GM19035 (cell line): ENCODE results near the gene RPL5.
A peak's percentile ranks its signal among the peaks of the same experiment; 100 is the strongest.

Experiments
- ATAC-seq: cut with Tn5 transposase; IDR thresholded peaks from one replicate; pipeline ENCODE4 v1.9.1; 2021; ENCODE audit not compliant: unreplicated experiment

RPL5 gene

GRCh38 chr1:92817986-92818764 is 13.7 kb upstream of the RPL5 start:
- ATAC-seq = peak; percentile 69

DNA sequence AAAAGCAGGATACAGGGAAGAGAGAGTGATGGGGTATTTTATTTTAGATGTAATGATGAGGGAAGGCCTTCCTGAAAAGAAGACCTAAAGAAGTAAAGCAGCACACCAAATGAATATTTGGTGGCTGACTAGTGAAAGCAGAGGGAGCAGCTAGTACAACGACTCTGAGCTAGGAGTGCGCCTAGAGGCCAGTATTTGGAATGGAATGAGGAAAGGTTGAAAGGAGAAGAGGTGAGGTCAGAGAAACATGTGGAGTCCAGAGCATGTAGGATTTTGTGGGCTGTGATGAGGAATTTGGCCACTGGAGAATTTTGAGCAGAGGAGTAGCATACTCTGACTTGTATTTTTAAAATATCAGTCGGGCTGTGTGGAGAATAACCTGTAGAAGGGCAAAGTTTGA is 11.8 kb upstream of the RPL5 start:
- ATAC-seq = no peak

- ATAC-seq = no peak
Observed at GRCh38 chr1:92820551-92820950, 11.3 kb upstream of the RPL5 start.

- no peak for ATAC-seq
Observed at GRCh38 chr1:92822879-92823278, 9.0 kb upstream of the RPL5 start.

GRCh38 chr1:92826792-92827191 is 5.0 kb upstream of the RPL5 start:
- no peak for ATAC-seq

DNA sequence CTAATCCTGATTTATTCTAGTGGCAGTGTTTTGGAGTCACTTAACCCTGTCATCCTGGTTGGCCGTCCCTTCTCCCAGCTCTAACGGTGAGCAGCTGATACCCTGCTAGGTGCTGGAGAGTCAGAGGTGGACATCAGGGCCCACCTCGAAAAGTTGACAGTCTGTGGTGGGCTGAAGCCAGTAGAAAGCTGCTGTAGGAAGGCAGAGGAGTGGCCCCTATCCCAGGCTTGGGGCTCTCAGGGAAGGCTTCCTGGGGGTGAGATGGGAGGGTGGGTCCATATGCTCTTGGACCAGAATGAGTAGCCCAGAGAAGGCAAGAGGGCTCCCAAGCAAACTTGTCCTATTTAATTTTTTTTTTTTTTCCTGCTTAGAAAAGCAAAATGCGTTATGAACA is 475 bp upstream of the RPL5 start:
- no peak for ATAC-seq

DNA sequence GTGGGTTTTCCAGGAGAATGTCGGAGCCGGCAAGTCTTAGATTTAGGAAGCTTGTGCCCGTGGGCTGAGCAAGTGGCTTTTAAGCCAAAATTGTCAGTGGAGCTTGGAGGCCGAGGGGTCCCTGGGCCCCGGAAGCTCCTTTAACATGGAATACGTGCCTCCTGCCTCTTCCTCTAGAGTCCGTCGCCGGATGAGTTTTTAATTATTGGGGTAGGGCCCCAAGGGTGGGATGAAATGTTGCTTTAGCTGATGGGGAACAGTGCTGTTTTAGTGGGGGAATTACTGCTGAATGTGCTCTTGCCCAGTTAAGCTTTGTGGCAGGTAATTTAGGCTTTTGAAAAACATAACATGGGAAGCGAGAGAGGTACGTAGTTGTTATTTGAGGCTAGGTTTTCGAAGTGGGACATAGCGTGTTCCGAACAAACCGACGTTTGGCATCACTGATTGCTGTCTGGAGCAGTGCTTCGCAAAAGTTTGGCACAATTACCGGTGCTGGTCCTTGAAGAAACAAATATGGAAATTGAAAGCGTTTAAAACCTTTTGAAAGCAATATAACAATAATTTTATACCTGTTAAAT is 786 bp downstream of the RPL5 start:
- peak; percentile 3 for ATAC-seq

DNA sequence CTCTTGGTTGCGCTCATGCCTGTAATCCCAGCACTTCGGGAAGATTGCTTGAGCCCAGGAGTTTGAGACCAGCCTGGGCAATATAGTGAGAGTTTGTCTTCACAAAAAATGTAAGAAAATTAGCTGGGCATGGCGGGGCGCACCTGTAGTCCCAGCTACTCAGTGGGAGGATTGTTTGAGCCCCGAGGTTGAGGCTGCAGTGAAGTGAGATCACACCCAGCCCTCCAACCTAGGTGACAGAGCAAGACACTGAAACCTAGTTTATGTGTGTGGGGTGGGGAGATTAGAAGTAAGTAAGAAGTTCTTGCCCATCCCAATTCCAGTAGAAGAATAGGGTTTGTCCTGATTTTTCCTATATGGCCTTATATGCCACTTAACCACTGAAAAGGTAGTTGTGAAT is 2.0 kb downstream of the RPL5 start:
- ATAC-seq = no peak

DNA sequence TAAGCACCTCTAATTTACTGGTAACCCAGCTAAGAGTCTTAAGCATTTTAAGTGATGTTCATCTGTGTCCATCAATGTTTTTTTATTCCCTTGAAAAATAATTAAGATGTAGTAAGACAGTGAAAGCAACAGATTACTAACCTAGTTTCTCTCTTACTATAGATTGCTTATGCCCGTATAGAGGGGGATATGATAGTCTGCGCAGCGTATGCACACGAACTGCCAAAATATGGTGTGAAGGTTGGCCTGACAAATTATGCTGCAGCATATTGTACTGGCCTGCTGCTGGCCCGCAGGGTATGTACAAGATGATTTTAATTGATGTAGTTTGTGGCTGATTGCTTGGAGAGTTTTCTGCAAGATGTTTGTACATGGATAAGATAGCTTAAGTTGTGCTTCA is 2.8 kb downstream of the RPL5 start:
- ATAC-seq = no peak

DNA sequence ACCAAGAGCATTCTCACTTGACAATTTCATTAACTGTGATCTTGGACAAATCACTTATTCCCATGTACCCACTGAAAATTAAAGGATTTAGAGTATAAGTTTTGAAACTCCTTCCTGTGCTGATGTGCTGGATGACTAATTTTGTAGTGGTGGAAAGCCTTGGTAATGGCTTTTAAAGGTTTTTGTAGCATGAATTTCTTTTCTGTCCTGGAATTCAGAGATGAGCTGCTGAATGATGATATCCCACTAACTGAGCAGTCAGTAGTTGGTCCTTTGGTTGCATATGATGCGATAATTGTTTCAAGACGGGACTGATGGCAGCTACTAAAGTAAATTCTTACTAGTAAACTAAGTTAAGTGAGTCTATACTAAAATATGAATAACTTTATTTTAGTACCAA is 5.2 kb downstream of the RPL5 start:
- ATAC-seq = no peak

DNA sequence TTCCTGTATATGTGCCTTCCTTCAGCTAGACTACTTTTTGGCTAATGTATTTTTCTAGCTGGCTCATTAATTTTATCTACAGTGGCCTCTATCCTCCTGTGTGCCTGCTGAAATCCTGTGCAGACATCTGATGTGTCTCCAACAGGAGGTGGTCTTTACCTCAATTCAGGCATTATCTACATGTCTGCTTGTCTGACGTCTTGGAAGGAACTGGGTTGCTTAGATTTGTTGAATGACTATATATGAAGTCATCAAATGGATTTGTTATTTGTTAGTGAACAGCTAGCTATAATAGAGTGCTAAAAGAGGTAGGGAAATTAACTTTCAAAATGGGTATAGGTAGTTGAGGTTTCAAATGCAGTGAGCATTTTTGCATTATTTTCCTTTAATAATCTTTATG is 6.7 kb downstream of the RPL5 start:
- ATAC-seq = no peak

GRCh38 chr1:92839442-92839841 is 7.6 kb downstream of the RPL5 start:
- no peak for ATAC-seq

DNA sequence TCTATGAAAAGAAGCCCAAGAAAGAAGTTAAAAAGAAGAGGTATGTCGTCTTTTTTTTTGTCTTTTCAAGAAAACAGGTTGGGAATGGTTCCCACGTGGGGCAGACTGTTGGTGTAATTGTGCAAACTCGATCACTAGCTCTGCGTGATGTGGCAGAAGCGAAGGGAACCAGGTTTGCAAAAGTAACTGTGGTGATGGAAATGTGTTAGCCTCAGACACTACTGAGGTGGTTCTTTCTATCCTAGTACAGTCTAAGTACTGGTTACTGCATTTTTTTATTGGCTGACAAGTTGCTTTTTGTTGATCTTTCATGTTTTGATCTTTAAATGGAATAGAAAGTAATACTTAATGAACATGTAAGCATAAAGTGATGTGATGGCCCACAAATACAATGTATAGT is 8.8 kb downstream of the RPL5 start:
- ATAC-seq = no peak

DNA sequence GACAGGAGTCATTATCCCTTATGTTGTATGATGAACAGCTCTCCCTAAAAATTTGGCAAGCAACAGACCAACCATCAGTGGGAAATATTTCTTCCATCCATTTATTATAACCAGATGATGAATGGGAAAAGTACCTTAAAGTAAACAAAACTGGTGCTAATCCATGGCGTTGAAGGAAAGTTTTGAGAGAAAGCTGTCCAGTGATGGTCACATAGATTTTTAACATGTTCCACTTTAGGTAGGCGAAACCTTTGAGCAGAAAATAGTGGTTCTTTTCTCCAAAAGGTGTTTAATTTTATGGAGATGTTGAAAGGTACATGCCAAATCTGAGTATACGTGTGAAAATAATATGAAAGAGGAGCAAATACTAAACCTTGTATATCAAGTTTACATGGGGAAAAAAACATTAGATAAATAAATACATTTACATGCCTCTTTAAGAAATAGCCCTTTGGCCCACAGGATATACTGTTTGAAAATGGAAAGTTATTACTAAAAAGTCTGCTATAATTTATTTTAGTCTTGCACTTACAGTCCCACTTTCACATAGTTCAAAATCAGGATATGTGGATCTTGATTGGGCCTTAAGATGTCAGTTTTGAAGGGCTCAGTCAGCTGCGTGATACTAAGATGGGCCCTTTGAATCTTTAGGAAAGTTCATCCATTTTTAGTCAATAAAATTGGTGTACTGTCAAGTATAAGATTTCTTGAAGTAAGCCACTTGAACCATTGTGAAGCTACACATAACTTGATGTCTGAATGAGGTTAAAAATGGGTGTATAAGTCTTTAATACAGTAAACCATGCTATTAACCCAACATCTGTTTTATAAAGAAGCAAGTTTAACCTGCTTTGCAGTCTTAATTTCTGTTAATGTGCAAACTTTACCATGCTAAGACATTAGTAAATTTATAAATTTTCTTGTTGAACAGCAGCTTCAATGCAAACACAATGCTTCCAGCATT is 10.5 kb downstream of the RPL5 start:
- no peak for ATAC-seq

DNA sequence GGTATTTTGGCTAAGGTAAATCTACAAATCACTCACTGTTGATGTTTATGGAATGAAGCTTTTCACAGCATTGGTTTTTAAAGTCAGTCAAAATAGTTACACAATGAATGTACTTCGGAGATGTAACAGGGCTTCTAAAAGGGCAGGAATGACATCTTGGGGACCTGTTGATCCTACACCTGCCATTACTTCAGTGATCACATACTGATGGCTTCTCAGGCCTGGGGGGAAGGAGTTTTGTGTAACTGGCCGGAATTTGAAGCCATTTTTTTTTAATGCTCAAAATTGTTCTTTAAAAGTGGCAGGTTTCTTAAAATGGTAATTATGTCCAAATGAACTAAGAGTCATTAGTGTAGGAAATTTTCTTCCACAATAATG is 11.2 kb downstream of the RPL5 start:
- no peak for ATAC-seq

GRCh38 chr1:92843429-92844352 is 11.9 kb downstream of the RPL5 start:
- ATAC-seq = no peak

GRCh38 chr1:92844439-92844838 is 12.6 kb downstream of the RPL5 start:
- no peak for ATAC-seq

DNA sequence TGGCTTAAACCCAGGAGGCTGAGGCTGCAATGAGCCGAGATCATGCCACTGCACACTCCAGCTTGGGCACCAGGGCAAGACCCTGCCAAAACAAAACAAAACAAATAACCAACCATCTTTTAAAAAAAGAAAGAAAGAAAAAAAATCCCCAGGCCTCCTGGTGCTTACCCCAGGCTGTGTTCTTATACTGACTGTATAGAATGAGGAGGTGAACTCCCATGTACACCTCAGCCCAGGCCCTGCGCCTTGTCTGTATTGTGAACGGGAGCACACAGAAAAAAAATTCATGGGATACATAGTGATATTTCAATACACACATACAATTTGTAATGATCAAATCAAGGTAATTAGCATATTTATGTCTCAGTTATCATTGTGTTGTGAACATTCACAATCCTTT is 14.1 kb downstream of the RPL5 start:
- ATAC-seq = no peak

GRCh38 chr1:92848201-92848600 is 16.4 kb downstream of the RPL5 start:
- ATAC-seq = no peak

- ATAC-seq = no peak
Observed at GRCh38 chr1:92850019-92850418, 18.2 kb downstream of the RPL5 start.

DNA sequence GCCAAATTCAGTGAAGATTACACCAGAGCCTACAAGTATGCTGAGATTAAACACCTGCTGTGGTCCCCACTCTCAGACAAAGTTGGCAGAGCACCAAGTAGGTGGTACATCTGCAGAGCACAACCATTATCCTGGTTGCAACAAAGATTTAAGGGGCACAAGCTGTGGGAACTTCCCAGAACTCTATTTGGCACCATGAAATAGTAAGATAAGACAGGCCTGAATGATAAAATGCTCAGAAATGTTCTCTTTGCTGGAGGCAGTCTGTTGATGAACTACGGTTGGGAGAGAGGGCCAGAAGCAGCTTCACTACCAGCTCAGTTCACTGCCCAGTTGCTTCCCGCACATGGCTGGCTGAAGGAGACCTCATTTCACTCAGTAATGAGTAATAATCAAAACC is 19.9 kb downstream of the RPL5 start:
- ATAC-seq = no peak
